Measurements from ENCODE around the gene CIRBP.

CIRBP gene

GRCh38 chr19:1286487-1287353, 17.6 kb downstream of the CIRBP start:
- TF ChIP-seq, protein P1, sequence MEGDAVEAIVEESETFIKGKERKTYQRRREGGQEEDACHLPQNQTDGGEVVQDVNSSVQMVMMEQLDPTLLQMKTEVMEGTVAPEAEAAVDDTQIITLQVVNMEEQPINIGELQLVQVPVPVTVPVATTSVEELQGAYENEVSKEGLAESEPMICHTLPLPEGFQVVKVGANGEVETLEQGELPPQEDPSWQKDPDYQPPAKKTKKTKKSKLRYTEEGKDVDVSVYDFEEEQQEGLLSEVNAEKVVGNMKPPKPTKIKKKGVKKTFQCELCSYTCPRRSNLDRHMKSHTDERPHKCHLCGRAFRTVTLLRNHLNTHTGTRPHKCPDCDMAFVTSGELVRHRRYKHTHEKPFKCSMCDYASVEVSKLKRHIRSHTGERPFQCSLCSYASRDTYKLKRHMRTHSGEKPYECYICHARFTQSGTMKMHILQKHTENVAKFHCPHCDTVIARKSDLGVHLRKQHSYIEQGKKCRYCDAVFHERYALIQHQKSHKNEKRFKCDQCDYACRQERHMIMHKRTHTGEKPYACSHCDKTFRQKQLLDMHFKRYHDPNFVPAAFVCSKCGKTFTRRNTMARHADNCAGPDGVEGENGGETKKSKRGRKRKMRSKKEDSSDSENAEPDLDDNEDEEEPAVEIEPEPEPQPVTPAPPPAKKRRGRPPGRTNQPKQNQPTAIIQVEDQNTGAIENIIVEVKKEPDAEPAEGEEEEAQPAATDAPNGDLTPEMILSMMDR (IDR thresholded peaks at IDR 0.05; ENCODE audit: insufficient read depth, missing control alignments), result no peak
- DNase-seq (ENCODE audit: insufficient read length, low spot score) (no peak), FAIRE-seq (no peak)

GRCh38 chr19:1287354-1288225, 18.5 kb downstream of the CIRBP start:
- TF ChIP-seq, protein P1 (IDR thresholded peaks at IDR 0.05; ENCODE audit: insufficient read depth, missing control alignments), result no peak
- no peak for DNase-seq (ENCODE audit: insufficient read length, low spot score)
- FAIRE-seq, result no peak

DNA sequence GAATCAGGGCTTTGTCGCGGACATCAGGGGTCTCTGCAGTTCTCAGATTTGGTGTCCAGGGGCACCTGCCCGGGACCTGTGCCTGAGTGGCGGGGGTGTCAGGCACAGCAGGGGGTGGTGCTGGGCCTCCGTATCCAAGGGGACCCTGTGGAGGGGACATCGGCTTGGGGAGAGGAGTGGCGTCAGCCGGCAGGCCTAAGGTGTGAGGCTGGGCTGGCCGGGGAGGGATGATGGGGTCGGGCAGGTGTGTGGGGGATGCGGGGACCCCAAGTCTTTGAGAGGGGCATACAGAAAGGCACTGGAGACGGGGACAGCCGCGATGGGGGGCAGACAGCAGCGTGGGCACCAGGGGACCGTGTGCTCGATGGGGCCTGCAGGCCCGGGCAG, 19.1 kb downstream of the CIRBP start:
- DNase-seq (ENCODE audit: insufficient read length, low spot score) (no peak), FAIRE-seq (no peak)
- TF ChIP-seq, protein P1 (IDR thresholded peaks at IDR 0.05; ENCODE audit: insufficient read depth, missing control alignments), result no peak

- TF ChIP-seq, protein P1 (IDR thresholded peaks at IDR 0.05; ENCODE audit: insufficient read depth, missing control alignments), result no peak
- DNase-seq (ENCODE audit: insufficient read length, low spot score) (no peak), FAIRE-seq (no peak)
These were observed 19.9 kb downstream of the CIRBP start for GRCh38 chr19:1288833-1289685.

DNA sequence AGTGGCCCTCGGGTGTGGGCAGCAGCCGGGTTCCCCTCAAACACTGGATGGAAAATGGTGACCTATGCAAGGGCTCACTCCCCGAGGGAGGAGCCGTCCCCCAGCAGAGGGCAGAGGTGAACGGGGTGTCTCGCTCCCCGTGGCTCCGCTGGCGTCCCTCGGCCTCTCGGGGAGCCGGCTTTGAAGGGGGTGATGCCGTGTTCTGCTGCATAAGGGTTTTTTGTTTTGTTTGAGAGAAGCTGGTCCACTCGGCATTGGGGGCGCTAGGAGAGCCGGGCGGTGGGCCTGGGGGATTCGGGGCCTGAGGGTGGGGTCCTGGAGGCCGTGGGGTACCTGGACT, 20.5 kb downstream of the CIRBP start:
- TF ChIP-seq, protein P1 (IDR thresholded peaks at IDR 0.05; ENCODE audit: insufficient read depth, missing control alignments), result no peak
- FAIRE-seq (no peak), DNase-seq (ENCODE audit: insufficient read length, low spot score) (no peak)

DNA sequence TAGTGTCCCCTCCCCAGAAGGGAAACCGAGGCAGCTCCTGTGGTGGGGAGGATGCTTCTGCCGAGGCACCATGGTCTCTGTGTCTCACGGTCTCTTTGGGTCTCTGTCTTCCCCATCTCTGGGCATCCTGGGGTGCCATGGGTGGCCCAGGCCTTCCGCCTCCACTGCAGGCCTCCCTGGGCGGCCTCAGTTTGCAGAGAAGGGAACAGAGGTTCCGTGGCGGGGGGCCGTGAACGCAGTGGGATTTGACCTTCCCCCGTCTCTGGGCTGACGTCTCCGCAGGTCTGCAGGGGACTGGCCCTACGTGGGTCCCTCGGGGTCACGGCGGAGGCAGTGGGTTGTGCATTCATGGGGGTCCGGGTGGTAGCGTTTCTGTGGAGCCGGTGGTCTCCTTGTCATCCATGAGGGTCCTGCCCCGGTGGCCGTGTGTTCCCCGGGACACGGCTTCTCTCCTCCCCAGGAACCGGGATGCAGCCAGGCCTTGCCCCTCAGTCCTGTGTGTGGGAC, 21.1 kb downstream of the CIRBP start:
- TF ChIP-seq, protein P1 (IDR thresholded peaks at IDR 0.05; ENCODE audit: insufficient read depth, missing control alignments), result no peak

More for the DNA sequence above, 21.1 kb downstream of the CIRBP start:
- DNase-seq (ENCODE audit: insufficient read length, low spot score), result no peak
- FAIRE-seq, result no peak
